ENCODE measurements around the gene IRS2.

IRS2 gene

GRCh38 chr13:109779074-109779473 lies 7.3 kb downstream of the IRS2 start:
- DNase-seq: no peak

GRCh38 chr13:109778102-109778542 lies 8.3 kb downstream of the IRS2 start:
- peak; percentile 41 for DNase-seq

- DNase-seq: no peak
Observed at GRCh38 chr13:109776575-109776974, 9.8 kb downstream of the IRS2 start.

GRCh38 chr13:109773786-109774185 lies 12.6 kb downstream of the IRS2 start:
- no peak for DNase-seq

GRCh38 chr13:109773276-109773675 lies 13.1 kb downstream of the IRS2 start:
- no peak for DNase-seq

- no peak for DNase-seq
Observed at GRCh38 chr13:109771926-109772325, 14.5 kb downstream of the IRS2 start.

GRCh38 chr13:109770436-109770835 lies 15.9 kb downstream of the IRS2 start:
- DNase-seq: no peak

GRCh38 chr13:109769921-109770320 lies 16.5 kb downstream of the IRS2 start:
- no peak for DNase-seq

GRCh38 chr13:109769275-109769674 lies 17.1 kb downstream of the IRS2 start:
- no peak for DNase-seq

- DNase-seq: no peak
Observed at GRCh38 chr13:109768616-109769015, 17.8 kb downstream of the IRS2 start.

- DNase-seq: no peak
Observed at GRCh38 chr13:109768176-109768575, 18.2 kb downstream of the IRS2 start.

- DNase-seq: no peak
Observed at GRCh38 chr13:109767023-109767422, 19.4 kb downstream of the IRS2 start.

- peak; percentile 35 for DNase-seq
Observed at GRCh38 chr13:109764470-109765291, 21.7 kb downstream of the IRS2 start.

- no peak for DNase-seq
Observed at GRCh38 chr13:109764045-109764444, 22.3 kb downstream of the IRS2 start.

- no peak for DNase-seq
Observed at GRCh38 chr13:109762791-109763190, 23.6 kb downstream of the IRS2 start.

- no peak for DNase-seq
Observed at GRCh38 chr13:109761695-109762094, 24.7 kb downstream of the IRS2 start.

- DNase-seq: no peak
Observed at GRCh38 chr13:109760951-109761350, 25.4 kb downstream of the IRS2 start.

GRCh38 chr13:109760402-109760801 lies 26.0 kb downstream of the IRS2 start:
- DNase-seq: no peak

- DNase-seq: no peak
Observed at GRCh38 chr13:109759609-109760008, 26.8 kb downstream of the IRS2 start.

- no peak for DNase-seq
Observed at GRCh38 chr13:109758937-109759480, 27.4 kb downstream of the IRS2 start.

GRCh38 chr13:109756778-109757177 lies 29.6 kb downstream of the IRS2 start:
- DNase-seq: peak; percentile 13

- no peak for DNase-seq
Observed at GRCh38 chr13:109755997-109756396, 30.4 kb downstream of the IRS2 start.

GRCh38 chr13:109755551-109755950 lies 30.8 kb downstream of the IRS2 start:
- no peak for DNase-seq

- DNase-seq: no peak
Observed at GRCh38 chr13:109751477-109751876, 34.9 kb downstream of the IRS2 start.

Data from suppressor macrophage treated with lipopolysaccharide for 4 hours (primary cell).